ENCODE measurements around the gene MANSC1. TPM values are rescaled to one million over a fixed set of nuclear protein-coding genes. Genes with fewer than 3 reads are reported as not detected.

Gene MANSC1
- total and polyA plus RNA-seq, 2 of the 13 experiments (the other 11 are each of a cell fraction or from before 2014, with no cell fraction given), result 1.9 to 4.2 TPM

- WGBS (ENCODE audit: low lambda C conversion rate), result 92% methylated on average over 2 of the region's 2 CpGs
- Histone ChIP-seq H3K9ac (ENCODE audit: insufficient read depth, low read depth, low read length) (no peak overlapping the region), H3K27me3 (ENCODE audit: control insufficient read depth in 1 of 2, insufficient read depth in 2 of 2, low read length in 2 of 2) (no peaks in the 10 kb centered on the region), H3K4me3 (replicated peaks in 1 of 3; ENCODE audit: insufficient read depth in 1 of 3, low read depth in 2 of 3, low read length in 3 of 3) (no peak overlapping the region), H3K4me1 (ENCODE audit: insufficient read depth, low read length) (peaks cover 67% of the 10 kb centered on the region), H3K9me3 (ENCODE audit: low read length) (no peaks in the 10 kb centered on the region), H3K36me3 (replicated peaks in 1 of 2; ENCODE audit: control insufficient read depth in 1 of 2, insufficient read depth in 2 of 2, low read length in 2 of 2) (no peaks in the 10 kb centered on the region), H3K79me2 (ENCODE audit: insufficient read depth, low read length) (peaks cover 9% of the 10 kb centered on the region), H3K4me2 (ENCODE audit: low read depth, low read length) (no peak overlapping the region), H3K27ac (ENCODE audit: extremely low read length, insufficient read depth, low read length) (no peak overlapping the region), H2AFZ (ENCODE audit: low read length) (no peak overlapping the region), H4K20me1 (ENCODE audit: insufficient read depth, low read length) (no peaks in the 10 kb centered on the region)
- POLR2A ChIA-PET, result no interaction called here
- DNase-seq (ENCODE audit: low spot score), result no peak
- TF ChIP-seq TCF12 (IDR thresholded peaks at IDR 0.05) (no peak), TCF12 (CRISPR knock-in tag; IDR thresholded peaks at IDR 0.05) (no peak), TOPORS (CRISPR knock-in tag; IDR thresholded peaks at IDR 0.05) (no peak), EP300 (IDR thresholded peaks at IDR 0.05; ENCODE audit: low read depth in 2 of 2, low read length in 2 of 2) (no peak), EP300 (CRISPR knock-in tag; IDR thresholded peaks at IDR 0.05; ENCODE audit: borderline replicate concordance) (no peak)
- TF ChIP-seq, protein P1, sequence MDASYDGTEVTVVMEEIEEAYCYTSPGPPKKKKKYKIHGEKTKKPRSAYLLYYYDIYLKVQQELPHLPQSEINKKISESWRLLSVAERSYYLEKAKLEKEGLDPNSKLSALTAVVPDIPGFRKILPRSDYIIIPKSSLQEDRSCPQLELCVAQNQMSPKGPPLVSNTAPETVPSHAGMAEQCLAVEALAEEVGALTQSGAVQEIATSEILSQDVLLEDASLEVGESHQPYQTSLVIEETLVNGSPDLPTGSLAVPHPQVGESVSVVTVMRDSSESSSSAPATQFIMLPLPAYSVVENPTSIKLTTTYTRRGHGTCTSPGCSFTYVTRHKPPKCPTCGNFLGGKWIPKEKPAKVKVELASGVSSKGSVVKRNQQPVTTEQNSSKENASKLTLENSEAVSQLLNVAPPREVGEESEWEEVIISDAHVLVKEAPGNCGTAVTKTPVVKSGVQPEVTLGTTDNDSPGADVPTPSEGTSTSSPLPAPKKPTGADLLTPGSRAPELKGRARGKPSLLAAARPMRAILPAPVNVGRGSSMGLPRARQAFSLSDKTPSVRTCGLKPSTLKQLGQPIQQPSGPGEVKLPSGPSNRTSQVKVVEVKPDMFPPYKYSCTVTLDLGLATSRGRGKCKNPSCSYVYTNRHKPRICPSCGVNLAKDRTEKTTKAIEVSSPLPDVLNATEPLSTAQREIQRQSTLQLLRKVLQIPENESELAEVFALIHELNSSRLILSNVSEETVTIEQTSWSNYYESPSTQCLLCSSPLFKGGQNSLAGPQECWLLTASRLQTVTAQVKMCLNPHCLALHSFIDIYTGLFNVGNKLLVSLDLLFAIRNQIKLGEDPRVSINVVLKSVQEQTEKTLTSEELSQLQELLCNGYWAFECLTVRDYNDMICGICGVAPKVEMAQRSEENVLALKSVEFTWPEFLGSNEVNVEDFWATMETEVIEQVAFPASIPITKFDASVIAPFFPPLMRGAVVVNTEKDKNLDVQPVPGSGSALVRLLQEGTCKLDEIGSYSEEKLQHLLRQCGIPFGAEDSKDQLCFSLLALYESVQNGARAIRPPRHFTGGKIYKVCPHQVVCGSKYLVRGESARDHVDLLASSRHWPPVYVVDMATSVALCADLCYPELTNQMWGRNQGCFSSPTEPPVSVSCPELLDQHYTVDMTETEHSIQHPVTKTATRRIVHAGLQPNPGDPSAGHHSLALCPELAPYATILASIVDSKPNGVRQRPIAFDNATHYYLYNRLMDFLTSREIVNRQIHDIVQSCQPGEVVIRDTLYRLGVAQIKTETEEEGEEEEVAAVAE (CRISPR knock-in tag; IDR thresholded peaks at IDR 0.05; ENCODE audit: borderline replicate concordance), result no peak
- no peak for FAIRE-seq
- in situ Hi-C loops (cut with HindIII; ENCODE audit: extremely low pct_ligation_motif_present, low pct_unique_long_range_greater_than_20kb) (loop anchor here (5.0 kb wide), 1 partner anchor 329 kb away; no protein-coding TSS in a partner anchor), intact Hi-C loops (cut with micrococcal nuclease; ENCODE audit: unreplicated experiment) (loop anchor here (5.0 kb wide), 1 partner anchor 109 kb away; no protein-coding TSS in a partner anchor)
- no TSS peak for BruUV-seq (replicated peaks)
- no peak for ATAC-seq
- CTCF ChIA-PET (ENCODE audit: low intra/inter-chr PET ratio, low total read pairs), result interaction anchor here (1.8 kb wide), 1 partner anchor 326 kb away, joined by 3 read pairs; no protein-coding TSS in a partner anchor
Observed at GRCh38 chr12:12378616-12379015, 28.6 kb upstream of the MANSC1 start.

Measured in HepG2 (cell line).